Ishikawa (cell line): Measurements from ENCODE around the gene GYG2.

Experiments
- CEBPB ChIP-seq: IDR thresholded peaks from 2 replicates; pipeline ENCODE4 v1.6.1; 2012
- CREB1 ChIP-seq: IDR thresholded peaks from 2 replicates; pipeline ENCODE4 v1.6.1; 2012; ENCODE audit warnings: low read depth
- EGR1 ChIP-seq: IDR thresholded peaks from 2 replicates; pipeline ENCODE4 v1.6.1; 2012
- EP300 ChIP-seq: IDR thresholded peaks from 2 replicates; pipeline ENCODE4 v1.6.1; 2012; ENCODE audit warnings: borderline replicate concordance
- MAX ChIP-seq: IDR thresholded peaks from 2 replicates; pipeline ENCODE4 v1.6.1; 2012
- NFIC ChIP-seq: IDR thresholded peaks from 2 replicates; pipeline ENCODE4 v1.6.1; 2012
- RAD21 ChIP-seq: IDR thresholded peaks from 2 replicates; pipeline ENCODE4 v1.6.1; 2012; ENCODE audit warnings: low read depth
- TAF1 ChIP-seq: IDR thresholded peaks from 2 replicates; pipeline ENCODE4 v1.6.1; 2012; ENCODE audit warnings: low read depth, mild to moderate bottlenecking
- TEAD4 ChIP-seq: IDR thresholded peaks from 2 replicates; pipeline ENCODE4 v1.6.1; 2012
- USF1 ChIP-seq: IDR thresholded peaks from 2 replicates; pipeline ENCODE4 v1.6.1; 2012
- YY1 ChIP-seq: IDR thresholded peaks from 2 replicates; pipeline ENCODE4 v1.6.1; 2012; ENCODE audit warnings: low read depth
- ZBTB7A ChIP-seq: IDR thresholded peaks from 2 replicates; pipeline ENCODE4 v1.6.1; 2012; ENCODE audit warnings: low read depth

GRCh38 chrX:2817036-2817435 is 11.7 kb upstream of the GYG2 start:
- TF ChIP-seq CEBPB = no peak
- no peak for TF ChIP-seq YY1
- no peak for TF ChIP-seq TAF1
- TF ChIP-seq CREB1 = no peak
- no peak for TF ChIP-seq MAX
- TF ChIP-seq USF1 = no peak
- TF ChIP-seq NFIC = no peak
- no peak for TF ChIP-seq EP300
- no peak for TF ChIP-seq RAD21
- TF ChIP-seq TEAD4 = no peak
- no peak for TF ChIP-seq EGR1
- TF ChIP-seq ZBTB7A = no peak
